ENCODE data around the gene PDILT.

The PDILT gene

GRCh38 chr16:20415541-20415940, 11.0 kb upstream of the PDILT start:
- no peak overlapping the region for H2AFZ ChIP-seq (ENCODE audit: low read length)
- H3K79me2 ChIP-seq (ENCODE audit: insufficient read depth, low read length): no peaks in the 10 kb centered on the region
- H3K9me3 ChIP-seq (ENCODE audit: low read length): no peaks in the 10 kb centered on the region
- H3K27me3 ChIP-seq (ENCODE audit: insufficient read depth, low read length): no peaks in the 10 kb centered on the region
- H3K4me2 ChIP-seq (ENCODE audit: low read length): no peak overlapping the region
- no peak overlapping the region for H3K4me3 ChIP-seq (ENCODE audit: low read depth, low read length, poor library complexity, severe bottlenecking)
- H3K9me2 ChIP-seq (ENCODE audit: low read depth, low read length): no peaks in the 10 kb centered on the region
- no peaks in the 10 kb centered on the region for H3K36me3 ChIP-seq (ENCODE audit: insufficient read depth, low read length)
- no peak for TF ChIP-seq EZH2 (IDR thresholded peaks at IDR 0.05; ENCODE audit: borderline replicate concordance, low read length)
- TF ChIP-seq, protein P1, sequence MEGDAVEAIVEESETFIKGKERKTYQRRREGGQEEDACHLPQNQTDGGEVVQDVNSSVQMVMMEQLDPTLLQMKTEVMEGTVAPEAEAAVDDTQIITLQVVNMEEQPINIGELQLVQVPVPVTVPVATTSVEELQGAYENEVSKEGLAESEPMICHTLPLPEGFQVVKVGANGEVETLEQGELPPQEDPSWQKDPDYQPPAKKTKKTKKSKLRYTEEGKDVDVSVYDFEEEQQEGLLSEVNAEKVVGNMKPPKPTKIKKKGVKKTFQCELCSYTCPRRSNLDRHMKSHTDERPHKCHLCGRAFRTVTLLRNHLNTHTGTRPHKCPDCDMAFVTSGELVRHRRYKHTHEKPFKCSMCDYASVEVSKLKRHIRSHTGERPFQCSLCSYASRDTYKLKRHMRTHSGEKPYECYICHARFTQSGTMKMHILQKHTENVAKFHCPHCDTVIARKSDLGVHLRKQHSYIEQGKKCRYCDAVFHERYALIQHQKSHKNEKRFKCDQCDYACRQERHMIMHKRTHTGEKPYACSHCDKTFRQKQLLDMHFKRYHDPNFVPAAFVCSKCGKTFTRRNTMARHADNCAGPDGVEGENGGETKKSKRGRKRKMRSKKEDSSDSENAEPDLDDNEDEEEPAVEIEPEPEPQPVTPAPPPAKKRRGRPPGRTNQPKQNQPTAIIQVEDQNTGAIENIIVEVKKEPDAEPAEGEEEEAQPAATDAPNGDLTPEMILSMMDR (IDR thresholded peaks at IDR 0.05; ENCODE audit: low read length): no peak
- no peaks in the 10 kb centered on the region for H3K4me1 ChIP-seq (ENCODE audit: insufficient read depth, low read length, severe bottlenecking)
- H3F3A ChIP-seq (ENCODE audit: insufficient read depth, low read length): no peaks in the 10 kb centered on the region
- H3K27ac ChIP-seq (ENCODE audit: low read depth, low read length, poor library complexity, severe bottlenecking): no peak overlapping the region
- no peak overlapping the region for H3K9ac ChIP-seq (ENCODE audit: low read length)
- no peaks in the 10 kb centered on the region for H4K20me1 ChIP-seq (ENCODE audit: insufficient read depth, low read length)

- no peaks in the 10 kb centered on the region for H4K20me1 ChIP-seq (ENCODE audit: insufficient read depth, low read length)
- no peaks in the 10 kb centered on the region for H3F3A ChIP-seq (ENCODE audit: insufficient read depth, low read length)
- no peaks in the 10 kb centered on the region for H3K79me2 ChIP-seq (ENCODE audit: insufficient read depth, low read length)
- H3K27me3 ChIP-seq (ENCODE audit: insufficient read depth, low read length): no peaks in the 10 kb centered on the region
- no peak overlapping the region for H3K9ac ChIP-seq (ENCODE audit: low read length)
- no peaks in the 10 kb centered on the region for H3K9me3 ChIP-seq (ENCODE audit: low read length)
- TF ChIP-seq EZH2 (IDR thresholded peaks at IDR 0.05; ENCODE audit: borderline replicate concordance, low read length): no peak
- TF ChIP-seq, protein P1 (IDR thresholded peaks at IDR 0.05; ENCODE audit: low read length): no peak
- no peaks in the 10 kb centered on the region for H3K36me3 ChIP-seq (ENCODE audit: insufficient read depth, low read length)
- H3K4me1 ChIP-seq (ENCODE audit: insufficient read depth, low read length, severe bottlenecking): no peaks in the 10 kb centered on the region
- H2AFZ ChIP-seq (ENCODE audit: low read length): no peak overlapping the region
- H3K9me2 ChIP-seq (ENCODE audit: low read depth, low read length): no peaks in the 10 kb centered on the region
- no peak overlapping the region for H3K27ac ChIP-seq (ENCODE audit: low read depth, low read length, poor library complexity, severe bottlenecking)
- no peak overlapping the region for H3K4me3 ChIP-seq (ENCODE audit: low read depth, low read length, poor library complexity, severe bottlenecking)
- H3K4me2 ChIP-seq (ENCODE audit: low read length): no peak overlapping the region
Observed at GRCh38 chr16:20411055-20411454, 6.5 kb upstream of the PDILT start.

DNA sequence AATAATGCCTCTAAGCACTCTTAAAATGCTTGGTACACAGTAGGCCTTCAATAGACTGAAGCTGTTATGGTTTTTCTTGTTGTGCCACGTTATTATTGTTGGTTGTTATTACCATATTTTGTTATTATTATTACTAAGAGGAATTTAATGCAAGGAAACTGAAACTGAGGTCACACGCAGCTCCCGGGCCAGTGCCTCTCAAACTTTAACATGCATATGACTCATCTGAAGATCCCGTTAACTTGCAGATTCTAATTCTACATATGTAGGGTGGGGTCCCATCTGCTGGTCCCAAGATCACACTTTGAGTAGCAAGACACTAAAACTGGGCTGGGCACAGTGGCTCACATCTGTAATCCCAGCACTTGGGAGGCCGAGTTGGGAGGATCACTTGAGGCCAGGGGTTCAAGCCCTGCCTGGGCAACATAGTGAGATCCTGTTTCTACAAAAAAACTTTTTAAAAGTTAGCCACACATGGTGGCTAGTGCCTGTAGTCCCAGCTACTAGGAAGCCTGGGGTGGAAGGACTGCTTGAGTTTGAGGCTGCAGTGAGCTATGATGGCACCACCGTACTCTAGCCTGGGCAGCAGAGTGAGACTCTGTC, 5.7 kb upstream of the PDILT start:
- Histone ChIP-seq H3K4me2 (ENCODE audit: low read length) (no peak overlapping the region), H3F3A (ENCODE audit: insufficient read depth, low read length) (no peaks in the 10 kb centered on the region), H3K9me2 (ENCODE audit: low read depth, low read length) (no peaks in the 10 kb centered on the region), H3K79me2 (ENCODE audit: insufficient read depth, low read length) (no peaks in the 10 kb centered on the region), H3K27me3 (ENCODE audit: insufficient read depth, low read length) (no peaks in the 10 kb centered on the region), H3K9ac (ENCODE audit: low read length) (no peak overlapping the region), H3K27ac (ENCODE audit: low read depth, low read length, poor library complexity, severe bottlenecking) (no peak overlapping the region), H2AFZ (ENCODE audit: low read length) (no peak overlapping the region), H3K4me1 (ENCODE audit: insufficient read depth, low read length, severe bottlenecking) (no peaks in the 10 kb centered on the region), H3K36me3 (ENCODE audit: insufficient read depth, low read length) (no peaks in the 10 kb centered on the region), H3K9me3 (ENCODE audit: low read length) (no peaks in the 10 kb centered on the region), H4K20me1 (ENCODE audit: insufficient read depth, low read length) (no peaks in the 10 kb centered on the region), H3K4me3 (ENCODE audit: low read depth, low read length, poor library complexity, severe bottlenecking) (no peak overlapping the region)
- TF ChIP-seq, protein P1 (IDR thresholded peaks at IDR 0.05; ENCODE audit: low read length): no peak
- no peak for TF ChIP-seq EZH2 (IDR thresholded peaks at IDR 0.05; ENCODE audit: borderline replicate concordance, low read length)

Data from OCI-LY1 (cell line).